NAMALWA (cell line): ENCODE measurements around the gene ZKSCAN1.

Experiments
- DNase-seq: peaks from one replicate; pipeline ENCODE4 v3.0.0-alpha.2; 2015; ENCODE audit warnings: low spot score

The ZKSCAN1 gene

GRCh38 chr7:100081535-100082102 is 66.2 kb downstream of the ZKSCAN1 start, which contains the start of gene ZNF3:
Gene ZNF3, minus strand, starts transcription at chr7:100081723. Its CDS starts 4,366 bp downstream, at chr7:100077357.
- DNase-seq, result peak; percentile 100

- DNase-seq, result no peak
Observed at GRCh38 chr7:100082978-100083377, 67.6 kb downstream of the ZKSCAN1 start.

GRCh38 chr7:100085515-100085914 is 70.1 kb downstream of the ZKSCAN1 start:
- no peak for DNase-seq

GRCh38 chr7:100087055-100087750 is 71.8 kb downstream of the ZKSCAN1 start:
- DNase-seq, result no peak

- peak; percentile 75 for DNase-seq
Observed at GRCh38 chr7:100088095-100088620, 72.8 kb downstream of the ZKSCAN1 start.

- DNase-seq, result peak; percentile 81
Observed at GRCh38 chr7:100088621-100089457, 73.4 kb downstream of the ZKSCAN1 start, which contains the start of gene COPS6. Gene COPS6, plus strand, starts transcription at chr7:100088969. Its CDS starts 22 bp downstream, at chr7:100088991.

GRCh38 chr7:100089458-100090196 is 74.2 kb downstream of the ZKSCAN1 start:
- peak; percentile 35 for DNase-seq

GRCh38 chr7:100090527-100091410 is 75.4 kb downstream of the ZKSCAN1 start:
- DNase-seq, result peak; percentile 47
